T-helper 2 cell treated with Interferon-gamma antibody and Interleukin-4, amounts not matched to agents 100 ng/mL and 5 ng/mL, for 36 hours (primary cell): ENCODE results near the gene ZCCHC24. TPM values are rescaled to one million over a fixed set of nuclear protein-coding genes. Genes with fewer than 3 reads are reported as not detected.
"Not testable (repeated sequence)": the region's sequence is repeated elsewhere in the genome, so short reads cannot be mapped to it uniquely, and the experiment has no call there.

Source experiments
- intact Hi-C: fragments of 100-400 bp; cut with micrococcal nuclease; formaldehyde crosslinking; loops from one replicate; pipeline ENCODE4 v1.15.1; 2023
- total RNA-seq: library from RNA; stranded (reverse); gene quantifications from 2 replicates; pipeline ENCODE4 v1.2.3, GENCODE V29; 2022

ZCCHC24 gene
- total RNA-seq, 1 donor from 2014 or later: 1.2 TPM

DNA sequence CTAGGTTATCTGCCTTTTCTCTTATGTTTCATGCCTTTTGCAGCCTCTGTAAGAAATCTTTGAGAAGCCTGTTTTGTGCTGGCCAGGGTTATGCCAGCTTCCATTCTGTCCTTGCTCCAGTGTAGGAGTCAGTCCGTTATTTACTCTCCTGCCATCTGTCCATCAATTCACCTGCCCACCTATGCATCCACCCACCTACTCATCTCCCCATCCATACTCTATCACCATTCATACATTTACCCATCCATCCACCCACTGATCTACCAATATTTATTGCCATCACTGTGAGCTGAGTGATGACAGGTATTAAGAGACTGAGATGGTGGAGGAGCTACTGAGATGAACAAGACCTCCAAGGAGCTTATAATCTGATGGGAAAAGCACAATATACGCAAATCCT lies 110.9 kb downstream of the ZCCHC24 start:
- intact Hi-C loops: no loop called here

DNA sequence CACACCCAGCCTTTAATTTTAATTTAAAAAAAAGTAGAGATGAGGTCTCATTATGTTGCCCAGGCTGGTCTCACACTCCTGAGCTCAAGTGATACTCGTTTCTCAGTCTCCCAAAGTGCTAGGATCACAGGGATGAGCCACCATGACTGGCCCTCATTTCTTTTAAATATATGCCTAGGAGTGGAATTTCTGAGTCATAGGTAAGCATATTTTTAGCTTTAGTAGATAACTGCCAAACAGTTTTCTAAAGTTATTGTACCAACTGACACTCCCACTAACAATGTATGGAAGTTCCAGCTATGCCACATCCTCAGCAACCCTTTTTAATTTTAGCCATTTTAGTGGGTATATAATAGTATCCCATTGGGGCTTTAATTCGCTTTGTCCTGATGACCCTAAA lies 111.9 kb downstream of the ZCCHC24 start:
- intact Hi-C loops: no loop called here

DNA sequence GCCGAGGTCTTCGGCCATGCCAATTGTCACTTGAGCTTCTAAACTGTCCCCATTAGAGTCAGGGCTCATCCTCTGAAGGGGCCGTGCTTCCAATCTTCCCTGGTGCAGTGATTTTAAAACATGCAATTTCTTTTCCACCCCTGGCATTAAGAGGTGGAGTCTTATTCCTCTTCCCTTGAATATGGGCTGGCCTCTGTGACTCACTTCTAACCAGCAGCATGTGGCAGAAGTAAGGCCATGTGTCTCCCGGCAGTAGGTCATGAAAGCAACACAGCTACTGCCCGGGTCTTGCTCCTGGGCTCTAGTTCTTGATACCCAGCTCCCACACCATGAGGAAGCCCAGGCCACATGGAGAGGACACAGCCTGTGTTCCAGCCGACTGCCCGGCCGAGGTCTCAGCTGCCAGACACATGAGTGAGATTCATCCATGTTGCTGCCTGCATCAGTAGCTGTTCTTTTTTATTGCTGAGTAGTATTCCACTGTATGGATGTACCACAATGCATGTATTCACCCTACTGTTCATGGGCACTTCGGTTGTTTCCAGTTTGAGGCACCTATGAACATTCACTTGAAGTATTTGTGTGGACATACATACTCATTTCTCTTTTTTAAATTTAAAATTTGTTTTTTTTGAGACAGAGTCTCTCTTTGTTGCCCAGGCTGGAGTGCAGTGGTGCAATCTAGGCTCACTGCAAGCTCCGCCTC lies 112.7 kb downstream of the ZCCHC24 start:
- intact Hi-C loops: not testable (repeated sequence)

Other genes with a start within 250 kb of the ZCCHC24 start
- gene PPIF, start 98.2 kb downstream of the ZCCHC24 start, total RNA-seq: 89.0 and 91.0 TPM in 2 replicates
- 0.11 and 0.20 TPM in 2 replicates for gene EIF5AL1, start 66.9 kb upstream of the ZCCHC24 start, total RNA-seq
- not detected in 2 replicates for gene SFTPA2, start 114.8 kb upstream of the ZCCHC24 start, total RNA-seq
- not detected in 2 replicates for gene SFTPA1, start 165.3 kb upstream of the ZCCHC24 start, total RNA-seq